DOHH2 (cell line): ENCODE measurements around the gene ORC3.

Experiments used
- H3F3A ChIP-seq: fragments of 200-600 bp; sonication (generic), shearing (Covaris generic); 2 replicates; pipeline ENCODE4 v1.6.0; 2016; ENCODE audit warnings: antibody characterized with exemption, mild to moderate bottlenecking; ENCODE audit not compliant: control insufficient read depth, insufficient read depth
- H3K27ac ChIP-seq: fragments of 200-600 bp; sonication (generic); 2 replicates; pipeline ENCODE4 v1.5.1; 2014; ENCODE audit warnings: low read depth, mild to moderate bottlenecking, low read length, moderate library complexity
- H3K27me3 ChIP-seq: fragments of 200-600 bp; sonication (generic); 2 replicates; pipeline ENCODE4 v1.6.1; 2014; ENCODE audit warnings: mild to moderate bottlenecking, low read length, mixed read lengths; ENCODE audit not compliant: control insufficient read depth
- H3K36me3 ChIP-seq: fragments of 200-600 bp; sonication (generic); 2 replicates; pipeline ENCODE4 v1.6.1; 2014; ENCODE audit warnings: mild to moderate bottlenecking, low read length, moderate library complexity, mixed read lengths; ENCODE audit not compliant: control insufficient read depth
- H3K4me1 ChIP-seq: fragments of 200-600 bp; sonication (generic); 2 replicates; pipeline ENCODE4 v1.6.1; 2014; ENCODE audit warnings: mild to moderate bottlenecking, low read length, mixed read lengths; ENCODE audit not compliant: control insufficient read depth
- H3K4me2 ChIP-seq: fragments of 200-600 bp; sonication (generic); 2 replicates; pipeline ENCODE4 v1.6.0; 2014; ENCODE audit warnings: mild to moderate bottlenecking, low read length, moderate library complexity
- H3K4me3 ChIP-seq: fragments of 200-600 bp; sonication (generic); 2 replicates; pipeline ENCODE4 v1.5.1; 2014; ENCODE audit warnings: mild to moderate bottlenecking, low read length, mixed read lengths
- H3K79me2 ChIP-seq: fragments of 200-600 bp; sonication (generic); 2 replicates; pipeline ENCODE4 v1.6.1; 2014; ENCODE audit warnings: mild to moderate bottlenecking, low read length, mixed read lengths; ENCODE audit not compliant: control insufficient read depth
- H3K9me2 ChIP-seq: fragments of 200-600 bp; sonication (generic); replicated peaks from 2 replicates; pipeline ENCODE4 v1.6.1; 2014; ENCODE audit warnings: mild to moderate bottlenecking, low read length, mixed read lengths; ENCODE audit not compliant: control insufficient read depth
- H3K9me3 ChIP-seq: fragments of 200-600 bp; sonication (generic); 2 replicates; pipeline ENCODE4 v1.6.1; 2014; ENCODE audit warnings: antibody characterized with exemption, low read length, mixed read lengths; ENCODE audit not compliant: control insufficient read depth, insufficient read depth
- H4K20me1 ChIP-seq: fragments of 200-600 bp; sonication (generic); 2 replicates; pipeline ENCODE4 v1.6.0; 2014; ENCODE audit warnings: low read depth, mild to moderate bottlenecking, antibody characterized with exemption, low read length, moderate library complexity; ENCODE audit not compliant: control insufficient read depth, insufficient read depth
- CTCF ChIP-seq: fragments of 200-600 bp; sonication (generic); IDR thresholded peaks from one replicate; pipeline ENCODE4 v1.5.1; 2014; ENCODE audit warnings: antibody characterized with exemption, mild to moderate bottlenecking, low read depth, low read length; ENCODE audit not compliant: poor library complexity, severe bottlenecking
- EZH2phosphoT487 ChIP-seq: fragments of 200-600 bp; sonication (generic); IDR thresholded peaks from 2 replicates; pipeline ENCODE4 v1.6.1; 2017; ENCODE audit warnings: borderline replicate concordance, mild to moderate bottlenecking, antibody characterized with exemption, low read length, moderate library complexity, mixed read lengths

The ORC3 gene

DNA sequence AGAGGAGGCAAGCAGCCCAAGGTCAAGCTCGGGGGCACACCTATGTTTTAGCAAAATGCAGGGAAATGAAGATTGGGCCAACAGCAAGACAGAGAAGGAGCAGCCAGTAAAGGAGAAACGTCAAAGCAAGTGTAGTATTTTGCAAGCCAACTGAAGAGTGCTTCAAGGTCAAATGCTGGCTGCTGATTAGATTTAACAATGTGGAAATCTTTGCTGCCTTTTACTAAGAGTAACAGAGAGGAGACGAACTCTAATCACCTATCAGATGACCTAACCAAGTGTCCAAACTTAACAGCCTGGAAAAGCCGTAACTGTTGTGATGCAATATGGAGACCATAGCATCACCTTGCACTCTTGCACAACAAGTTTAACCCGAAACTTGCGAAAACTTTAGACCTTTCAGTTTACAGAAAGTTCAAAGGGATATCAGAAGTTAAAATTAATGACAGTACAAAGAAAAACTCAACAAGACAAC lies 81.7 kb downstream of the ORC3 start:
- Histone ChIP-seq H3K4me2 (no peak overlapping the region), H4K20me1 (0 out of 2 replicates have a peak, but pooled peaks cover 7% of the 10 kb centered on the region), H3K27ac (no peak overlapping the region), H3F3A (peaks cover 70% of the 10 kb centered on the region), H3K4me1 (0 out of 2 replicates have a peak, but pooled peaks cover 7% of the 10 kb centered on the region), H3K79me2 (peaks cover 11% of the 10 kb centered on the region), H3K9me2 (no peaks in the 10 kb centered on the region), H3K9me3 (no peaks in the 10 kb centered on the region), H3K27me3 (no peaks in the 10 kb centered on the region), H3K4me3 (no peak overlapping the region), H3K36me3 (peaks cover 88% of the 10 kb centered on the region)
- TF ChIP-seq EZH2phosphoT487 (no peak), CTCF (no peak)

- no peaks in the 10 kb centered on the region for H3K27me3 ChIP-seq
- H3F3A ChIP-seq = peaks cover 70% of the 10 kb centered on the region
- H4K20me1 ChIP-seq = 0 out of 2 replicates have a peak, but pooled peaks cover 7% of the 10 kb centered on the region
- no peak overlapping the region for H3K4me2 ChIP-seq
- peaks cover 91% of the 10 kb centered on the region for H3K36me3 ChIP-seq
- H3K4me1 ChIP-seq = 0 out of 2 replicates have a peak, but pooled peaks cover 7% of the 10 kb centered on the region
- no peak for TF ChIP-seq EZH2phosphoT487
- no peak for TF ChIP-seq CTCF
- H3K9me3 ChIP-seq = no peaks in the 10 kb centered on the region
- H3K27ac ChIP-seq = no peak overlapping the region
- no peaks in the 10 kb centered on the region for H3K9me2 ChIP-seq
- peaks cover 18% of the 10 kb centered on the region for H3K79me2 ChIP-seq
- H3K4me3 ChIP-seq = no peak overlapping the region
Observed at GRCh38 chr6:87672641-87673040, 82.7 kb downstream of the ORC3 start.

DNA sequence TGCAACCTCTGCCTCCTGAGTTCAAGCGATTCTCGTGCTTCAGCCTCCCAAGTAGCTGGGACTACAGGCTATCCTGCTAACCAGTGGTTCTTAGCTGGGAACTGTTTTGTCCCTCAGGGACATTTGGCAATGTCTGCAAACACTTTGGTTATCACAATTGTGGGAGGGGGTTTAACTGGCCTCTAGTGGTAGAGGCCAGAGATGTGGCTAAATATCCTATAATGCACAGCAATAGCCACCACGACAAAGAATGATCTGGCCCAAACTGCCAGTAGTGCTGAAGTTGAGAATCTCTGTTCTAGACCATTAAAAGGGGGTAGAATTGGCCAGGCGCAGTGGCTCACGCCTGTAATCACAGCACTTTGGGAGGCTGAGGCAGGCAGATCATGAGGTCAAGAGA lies 83.3 kb downstream of the ORC3 start:
- Histone ChIP-seq H3F3A (peaks cover 64% of the 10 kb centered on the region), H3K4me3 (no peak overlapping the region), H3K79me2 (peaks cover 24% of the 10 kb centered on the region), H3K36me3 (peaks cover 91% of the 10 kb centered on the region), H4K20me1 (0 out of 2 replicates have a peak, but pooled peaks cover 7% of the 10 kb centered on the region), H3K9me3 (no peaks in the 10 kb centered on the region), H3K27ac (no peak overlapping the region), H3K9me2 (no peaks in the 10 kb centered on the region), H3K27me3 (no peaks in the 10 kb centered on the region), H3K4me1 (0 out of 2 replicates have a peak, but pooled peaks cover 4% of the 10 kb centered on the region), H3K4me2 (no peak overlapping the region)
- TF ChIP-seq EZH2phosphoT487 (no peak), CTCF (no peak)
